ENCODE data around the gene LIN37. TPM values are rescaled to one million over a fixed set of nuclear protein-coding genes. Genes with fewer than 3 reads are reported as not detected.

The LIN37 gene
- total and polyA plus RNA-seq, 2 of the 13 experiments (the other 11 are each of a cell fraction or from before 2014, with no cell fraction given): 6.3 to 8.7 TPM

DNA sequence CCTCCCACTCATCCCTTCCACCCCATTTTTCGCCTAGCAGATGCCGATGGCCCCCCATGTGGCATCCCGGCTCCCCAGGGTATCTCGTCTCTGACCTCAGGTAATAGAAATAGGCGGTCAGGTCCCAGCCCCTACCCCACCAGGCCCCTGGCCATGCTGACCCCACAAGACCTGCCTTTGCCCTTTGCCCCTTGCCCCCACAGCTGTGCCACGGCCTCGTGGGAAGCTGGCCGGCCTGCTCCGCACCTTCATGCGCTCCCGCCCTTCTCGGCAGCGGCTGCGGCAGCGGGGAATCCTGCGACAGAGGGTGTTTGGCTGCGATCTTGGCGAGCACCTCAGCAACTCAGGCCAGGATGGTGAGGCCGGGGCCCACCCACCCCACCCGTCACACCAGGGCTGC, 32.3 kb downstream of the LIN37 start (continued):
- TF ChIP-seq, protein P1, sequence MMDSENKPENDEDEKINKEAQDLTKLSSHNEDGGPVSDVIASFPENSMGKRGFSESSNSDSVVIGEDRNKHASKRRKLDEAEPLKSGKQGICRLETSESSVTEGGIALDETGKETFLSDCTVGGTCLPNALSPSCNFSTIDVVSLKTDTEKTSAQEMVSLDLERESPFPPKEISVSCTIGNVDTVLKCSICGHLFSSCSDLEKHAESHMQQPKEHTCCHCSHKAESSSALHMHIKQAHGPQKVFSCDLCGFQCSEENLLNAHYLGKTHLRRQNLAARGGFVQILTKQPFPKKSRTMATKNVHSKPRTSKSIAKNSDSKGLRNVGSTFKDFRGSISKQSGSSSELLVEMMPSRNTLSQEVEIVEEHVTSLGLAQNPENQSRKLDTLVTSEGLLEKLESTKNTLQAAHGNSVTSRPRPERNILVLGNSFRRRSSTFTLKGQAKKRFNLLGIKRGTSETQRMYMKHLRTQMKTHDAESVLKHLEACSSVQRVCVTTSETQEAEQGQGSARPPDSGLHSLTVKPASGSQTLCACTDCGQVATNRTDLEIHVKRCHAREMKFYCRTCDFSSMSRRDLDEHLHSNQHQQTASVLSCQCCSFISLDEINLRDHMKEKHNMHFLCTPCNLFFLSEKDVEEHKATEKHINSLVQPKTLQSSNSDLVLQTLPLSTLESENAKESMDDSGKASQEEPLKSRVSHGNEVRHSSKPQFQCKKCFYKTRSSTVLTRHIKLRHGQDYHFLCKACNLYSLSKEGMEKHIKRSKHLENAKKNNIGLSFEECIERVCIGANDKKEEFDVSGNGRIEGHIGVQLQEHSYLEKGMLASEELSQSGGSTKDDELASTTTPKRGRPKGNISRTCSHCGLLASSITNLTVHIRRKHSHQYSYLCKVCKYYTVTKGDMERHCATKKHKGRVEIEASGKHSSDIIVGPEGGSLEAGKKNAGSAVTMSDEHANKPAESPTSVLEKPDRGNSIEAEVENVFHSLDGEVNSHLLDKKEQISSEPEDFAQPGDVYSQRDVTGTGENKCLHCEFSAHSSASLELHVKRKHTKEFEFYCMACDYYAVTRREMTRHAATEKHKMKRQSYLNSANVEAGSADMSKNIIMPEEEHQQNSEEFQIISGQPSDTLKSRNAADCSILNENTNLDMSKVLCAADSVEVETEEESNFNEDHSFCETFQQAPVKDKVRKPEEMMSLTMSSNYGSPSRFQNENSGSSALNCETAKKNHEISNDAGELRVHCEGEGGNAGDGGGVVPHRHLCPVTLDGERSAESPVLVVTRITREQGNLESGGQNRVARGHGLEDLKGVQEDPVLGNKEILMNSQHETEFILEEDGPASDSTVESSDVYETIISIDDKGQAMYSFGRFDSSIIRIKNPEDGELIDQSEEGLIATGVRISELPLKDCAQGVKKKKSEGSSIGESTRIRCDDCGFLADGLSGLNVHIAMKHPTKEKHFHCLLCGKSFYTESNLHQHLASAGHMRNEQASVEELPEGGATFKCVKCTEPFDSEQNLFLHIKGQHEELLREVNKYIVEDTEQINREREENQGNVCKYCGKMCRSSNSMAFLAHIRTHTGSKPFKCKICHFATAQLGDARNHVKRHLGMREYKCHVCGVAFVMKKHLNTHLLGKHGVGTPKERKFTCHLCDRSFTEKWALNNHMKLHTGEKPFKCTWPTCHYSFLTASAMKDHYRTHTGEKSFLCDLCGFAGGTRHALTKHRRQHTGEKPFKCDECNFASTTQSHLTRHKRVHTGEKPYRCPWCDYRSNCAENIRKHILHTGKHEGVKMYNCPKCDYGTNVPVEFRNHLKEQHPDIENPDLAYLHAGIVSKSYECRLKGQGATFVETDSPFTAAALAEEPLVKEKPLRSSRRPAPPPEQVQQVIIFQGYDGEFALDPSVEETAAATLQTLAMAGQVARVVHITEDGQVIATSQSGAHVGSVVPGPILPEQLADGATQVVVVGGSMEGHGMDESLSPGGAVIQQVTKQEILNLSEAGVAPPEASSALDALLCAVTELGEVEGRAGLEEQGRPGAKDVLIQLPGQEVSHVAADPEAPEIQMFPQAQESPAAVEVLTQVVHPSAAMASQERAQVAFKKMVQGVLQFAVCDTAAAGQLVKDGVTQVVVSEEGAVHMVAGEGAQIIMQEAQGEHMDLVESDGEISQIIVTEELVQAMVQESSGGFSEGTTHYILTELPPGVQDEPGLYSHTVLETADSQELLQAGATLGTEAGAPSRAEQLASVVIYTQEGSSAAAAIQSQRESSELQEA (CRISPR knock-in tag; IDR thresholded peaks at IDR 0.05; ENCODE audit: not compliant biosample characterization): no peak
- TF ChIP-seq, protein P2, sequence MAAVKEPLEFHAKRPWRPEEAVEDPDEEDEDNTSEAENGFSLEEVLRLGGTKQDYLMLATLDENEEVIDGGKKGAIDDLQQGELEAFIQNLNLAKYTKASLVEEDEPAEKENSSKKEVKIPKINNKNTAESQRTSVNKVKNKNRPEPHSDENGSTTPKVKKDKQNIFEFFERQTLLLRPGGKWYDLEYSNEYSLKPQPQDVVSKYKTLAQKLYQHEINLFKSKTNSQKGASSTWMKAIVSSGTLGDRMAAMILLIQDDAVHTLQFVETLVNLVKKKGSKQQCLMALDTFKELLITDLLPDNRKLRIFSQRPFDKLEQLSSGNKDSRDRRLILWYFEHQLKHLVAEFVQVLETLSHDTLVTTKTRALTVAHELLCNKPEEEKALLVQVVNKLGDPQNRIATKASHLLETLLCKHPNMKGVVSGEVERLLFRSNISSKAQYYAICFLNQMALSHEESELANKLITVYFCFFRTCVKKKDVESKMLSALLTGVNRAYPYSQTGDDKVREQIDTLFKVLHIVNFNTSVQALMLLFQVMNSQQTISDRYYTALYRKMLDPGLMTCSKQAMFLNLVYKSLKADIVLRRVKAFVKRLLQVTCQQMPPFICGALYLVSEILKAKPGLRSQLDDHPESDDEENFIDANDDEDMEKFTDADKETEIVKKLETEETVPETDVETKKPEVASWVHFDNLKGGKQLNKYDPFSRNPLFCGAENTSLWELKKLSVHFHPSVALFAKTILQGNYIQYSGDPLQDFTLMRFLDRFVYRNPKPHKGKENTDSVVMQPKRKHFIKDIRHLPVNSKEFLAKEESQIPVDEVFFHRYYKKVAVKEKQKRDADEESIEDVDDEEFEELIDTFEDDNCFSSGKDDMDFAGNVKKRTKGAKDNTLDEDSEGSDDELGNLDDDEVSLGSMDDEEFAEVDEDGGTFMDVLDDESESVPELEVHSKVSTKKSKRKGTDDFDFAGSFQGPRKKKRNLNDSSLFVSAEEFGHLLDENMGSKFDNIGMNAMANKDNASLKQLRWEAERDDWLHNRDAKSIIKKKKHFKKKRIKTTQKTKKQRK (IDR thresholded peaks at IDR 0.05; ENCODE audit: low read length): no peak
- TF ChIP-seq, protein P3, sequence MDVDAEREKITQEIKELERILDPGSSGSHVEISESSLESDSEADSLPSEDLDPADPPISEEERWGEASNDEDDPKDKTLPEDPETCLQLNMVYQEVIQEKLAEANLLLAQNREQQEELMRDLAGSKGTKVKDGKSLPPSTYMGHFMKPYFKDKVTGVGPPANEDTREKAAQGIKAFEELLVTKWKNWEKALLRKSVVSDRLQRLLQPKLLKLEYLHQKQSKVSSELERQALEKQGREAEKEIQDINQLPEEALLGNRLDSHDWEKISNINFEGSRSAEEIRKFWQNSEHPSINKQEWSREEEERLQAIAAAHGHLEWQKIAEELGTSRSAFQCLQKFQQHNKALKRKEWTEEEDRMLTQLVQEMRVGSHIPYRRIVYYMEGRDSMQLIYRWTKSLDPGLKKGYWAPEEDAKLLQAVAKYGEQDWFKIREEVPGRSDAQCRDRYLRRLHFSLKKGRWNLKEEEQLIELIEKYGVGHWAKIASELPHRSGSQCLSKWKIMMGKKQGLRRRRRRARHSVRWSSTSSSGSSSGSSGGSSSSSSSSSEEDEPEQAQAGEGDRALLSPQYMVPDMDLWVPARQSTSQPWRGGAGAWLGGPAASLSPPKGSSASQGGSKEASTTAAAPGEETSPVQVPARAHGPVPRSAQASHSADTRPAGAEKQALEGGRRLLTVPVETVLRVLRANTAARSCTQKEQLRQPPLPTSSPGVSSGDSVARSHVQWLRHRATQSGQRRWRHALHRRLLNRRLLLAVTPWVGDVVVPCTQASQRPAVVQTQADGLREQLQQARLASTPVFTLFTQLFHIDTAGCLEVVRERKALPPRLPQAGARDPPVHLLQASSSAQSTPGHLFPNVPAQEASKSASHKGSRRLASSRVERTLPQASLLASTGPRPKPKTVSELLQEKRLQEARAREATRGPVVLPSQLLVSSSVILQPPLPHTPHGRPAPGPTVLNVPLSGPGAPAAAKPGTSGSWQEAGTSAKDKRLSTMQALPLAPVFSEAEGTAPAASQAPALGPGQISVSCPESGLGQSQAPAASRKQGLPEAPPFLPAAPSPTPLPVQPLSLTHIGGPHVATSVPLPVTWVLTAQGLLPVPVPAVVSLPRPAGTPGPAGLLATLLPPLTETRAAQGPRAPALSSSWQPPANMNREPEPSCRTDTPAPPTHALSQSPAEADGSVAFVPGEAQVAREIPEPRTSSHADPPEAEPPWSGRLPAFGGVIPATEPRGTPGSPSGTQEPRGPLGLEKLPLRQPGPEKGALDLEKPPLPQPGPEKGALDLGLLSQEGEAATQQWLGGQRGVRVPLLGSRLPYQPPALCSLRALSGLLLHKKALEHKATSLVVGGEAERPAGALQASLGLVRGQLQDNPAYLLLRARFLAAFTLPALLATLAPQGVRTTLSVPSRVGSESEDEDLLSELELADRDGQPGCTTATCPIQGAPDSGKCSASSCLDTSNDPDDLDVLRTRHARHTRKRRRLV (CRISPR knock-in tag; IDR thresholded peaks at IDR 0.05): no peak
